Erythroblast (primary cell): Measurements from ENCODE around the gene FAM217A.

ENCODE experiments used
- GATA1 ChIP-seq: IDR thresholded peaks from 2 replicates; pipeline ENCODE4 v1.6.1; 2011; ENCODE audit warnings: low read depth, mild to moderate bottlenecking, control low read depth, low read length, moderate library complexity
- POLR2A ChIP-seq: IDR thresholded peaks from 2 replicates; pipeline ENCODE4 v1.6.1; 2011; ENCODE audit warnings: mild to moderate bottlenecking, low read length

GRCh38 chr6:4103929-4104328 is 25.0 kb upstream of the FAM217A start:
- TF ChIP-seq POLR2A (no peak), GATA1 (no peak)
